ENCODE measurements around the gene GAL3ST1. TPM values are rescaled to one million over a fixed set of nuclear protein-coding genes. Genes with fewer than 3 reads are reported as not detected.

Gene GAL3ST1, protein sequence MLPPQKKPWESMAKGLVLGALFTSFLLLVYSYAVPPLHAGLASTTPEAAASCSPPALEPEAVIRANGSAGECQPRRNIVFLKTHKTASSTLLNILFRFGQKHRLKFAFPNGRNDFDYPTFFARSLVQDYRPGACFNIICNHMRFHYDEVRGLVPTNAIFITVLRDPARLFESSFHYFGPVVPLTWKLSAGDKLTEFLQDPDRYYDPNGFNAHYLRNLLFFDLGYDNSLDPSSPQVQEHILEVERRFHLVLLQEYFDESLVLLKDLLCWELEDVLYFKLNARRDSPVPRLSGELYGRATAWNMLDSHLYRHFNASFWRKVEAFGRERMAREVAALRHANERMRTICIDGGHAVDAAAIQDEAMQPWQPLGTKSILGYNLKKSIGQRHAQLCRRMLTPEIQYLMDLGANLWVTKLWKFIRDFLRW
- total RNA-seq = not detected in 2 replicates

DNA sequence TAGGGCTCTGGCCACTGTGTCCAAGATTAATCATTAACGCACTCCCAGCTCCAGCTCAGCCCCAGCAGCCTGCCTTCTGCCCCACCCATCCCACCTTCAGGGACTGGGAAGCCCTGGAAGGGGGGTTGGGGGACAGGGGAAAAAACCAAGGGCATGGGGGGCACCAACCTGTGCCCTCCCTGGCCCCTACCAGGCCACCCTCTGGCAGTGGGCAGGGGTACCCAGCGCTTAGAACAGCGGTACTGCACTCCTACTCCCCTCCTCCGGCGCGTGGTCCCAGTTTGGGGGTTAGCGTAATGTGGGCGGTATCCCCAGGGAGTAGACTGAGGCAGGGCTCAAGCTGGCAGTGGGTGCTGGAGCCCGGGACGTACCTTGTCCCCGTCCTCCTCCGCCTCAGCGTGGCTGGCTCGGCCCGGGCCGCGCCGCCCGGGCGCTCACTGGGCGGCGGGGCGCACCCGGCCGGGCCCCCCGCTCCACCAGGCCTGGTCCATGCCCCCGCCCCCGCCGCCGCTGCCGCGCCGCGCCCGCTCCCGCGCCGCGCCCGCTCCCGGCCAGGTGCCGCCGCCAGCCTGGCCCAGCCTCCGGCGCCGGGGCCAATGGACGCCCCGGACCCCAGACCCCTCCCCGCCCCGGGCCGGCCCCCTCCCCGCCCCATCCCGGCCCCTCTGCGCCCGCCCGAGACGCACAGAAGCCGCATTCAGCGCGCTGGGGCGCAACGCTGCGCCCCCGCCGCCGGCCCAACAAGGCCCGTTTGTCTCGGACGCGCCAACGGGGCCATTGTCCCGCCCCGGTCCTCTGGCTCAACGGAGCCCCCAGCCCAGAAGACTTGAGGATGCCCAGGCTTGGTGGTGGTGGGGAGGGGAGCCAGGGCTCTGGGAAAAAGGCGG is at the start of gene GAL3ST1:
Gene GAL3ST1 (minus strand): TSS at position 571 of the 887 bp plus-strand sequence. CDS start 17,273 bp downstream, outside the sequence.

DNA sequence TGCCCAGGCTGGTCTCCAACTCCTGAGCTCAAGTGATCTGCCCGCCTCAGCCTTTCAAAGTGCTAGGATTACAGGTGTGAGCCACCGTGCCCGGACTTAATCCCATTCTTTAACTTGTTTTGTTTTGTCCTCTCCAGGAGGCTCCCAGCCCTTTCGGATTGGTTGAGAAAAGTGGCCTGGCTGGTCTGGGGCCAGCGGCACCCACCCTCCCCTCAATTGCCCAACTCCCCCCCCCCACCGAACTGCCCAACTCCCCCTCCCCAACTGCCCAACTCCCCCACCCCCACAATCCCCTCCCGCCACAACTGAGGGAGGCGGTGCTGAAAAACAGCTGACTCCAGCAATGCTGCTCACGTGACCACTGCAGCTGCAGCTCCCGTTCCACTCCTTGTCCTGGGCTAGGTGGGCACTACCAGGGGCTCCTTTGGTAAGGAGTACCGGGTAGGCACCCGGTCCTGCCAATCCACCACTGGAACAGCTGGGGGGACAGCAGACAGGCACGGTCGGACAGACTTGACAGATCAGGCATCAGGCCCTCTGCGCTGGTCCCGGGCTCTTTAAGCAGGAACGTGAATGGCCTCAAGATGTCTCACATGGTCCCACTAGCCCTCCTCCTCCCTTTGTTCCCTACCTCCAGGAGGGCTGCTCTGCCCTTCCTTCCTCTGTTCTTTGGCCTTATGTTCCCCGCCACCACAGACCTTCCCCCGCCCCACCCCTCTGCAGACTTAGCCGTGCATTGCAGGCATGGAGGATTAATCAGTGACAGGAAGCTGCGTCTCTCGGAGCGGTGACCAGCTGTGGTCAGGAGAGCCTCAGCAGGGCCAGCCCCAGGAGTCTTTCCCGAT is 32.2 kb upstream of the GAL3ST1 start, which contains the start of gene TCN2:
Gene TCN2 (plus strand): TSS at position 720 of the 845 bp plus-strand sequence. CDS start 158 bp downstream, outside the sequence.

DNA sequence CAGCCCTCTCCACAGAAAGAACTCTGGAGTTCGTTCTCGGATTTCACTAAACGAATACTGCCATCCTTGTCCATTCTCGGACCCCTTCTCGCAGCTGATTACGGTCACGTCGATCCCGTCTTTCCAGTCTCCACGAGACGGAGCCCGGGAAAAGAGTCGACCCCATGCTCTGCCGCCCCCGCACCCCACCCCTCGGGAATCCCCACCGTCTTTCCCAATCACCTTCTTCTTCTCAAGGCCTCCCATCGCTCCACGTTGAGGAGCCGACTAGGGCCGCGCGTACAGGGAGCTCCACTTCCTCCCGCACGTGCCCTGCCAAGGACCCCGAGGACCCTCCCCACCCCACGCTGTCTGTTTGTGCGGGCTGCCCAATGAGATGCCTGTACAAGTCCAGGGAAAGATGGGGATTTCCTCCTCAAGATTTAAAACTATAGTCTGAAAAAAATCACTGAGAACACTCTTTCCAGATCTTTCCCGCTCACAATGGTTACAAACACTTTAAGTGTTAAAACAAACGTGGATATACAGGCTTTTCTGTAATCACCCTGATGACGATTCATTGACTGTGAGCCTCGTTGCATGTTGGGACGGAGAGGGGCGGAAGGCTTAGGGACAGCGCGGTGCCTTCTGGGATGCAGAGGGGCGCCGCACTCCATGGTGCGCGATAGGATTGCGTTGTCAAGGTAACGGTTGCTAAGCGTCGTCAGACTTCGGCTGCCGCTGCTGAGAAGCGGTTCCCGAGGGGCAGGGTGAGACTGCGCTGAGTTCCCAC is 17.3 kb upstream of the GAL3ST1 start, which contains the start of gene PES1:
Gene PES1 (minus strand): TSS at position 323 of the 772 bp plus-strand sequence. CDS start 77 bp downstream, at position 246.

DNA sequence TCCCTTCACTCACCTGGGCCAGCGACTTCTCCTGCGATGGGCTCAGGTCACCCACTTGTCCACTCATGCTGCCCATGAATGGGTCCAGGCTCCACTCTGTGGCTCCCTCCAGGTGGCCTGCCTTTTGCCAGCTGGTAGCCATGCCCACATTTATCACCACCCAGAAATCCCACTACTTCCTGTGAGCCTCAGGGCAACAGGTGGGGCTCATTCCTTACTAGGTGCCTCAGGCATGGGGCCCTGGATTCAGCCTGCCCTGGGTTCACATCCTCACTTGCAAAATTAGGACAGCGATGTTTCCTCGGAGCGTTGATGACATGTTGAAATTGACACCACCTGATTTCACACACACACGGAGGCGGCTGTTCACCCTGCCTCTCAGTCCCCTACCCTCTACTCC is 27.8 kb downstream of the GAL3ST1 start, which contains the start of gene SEC14L6:
Gene SEC14L6 (minus strand): TSS at position 126 of the 400 bp plus-strand sequence. CDS start 59 bp downstream, at position 67.

Other genes starting within 250 kb of the GAL3ST1 start
- 3.9 and 7.8 TPM in 2 replicates for gene TBC1D10A, start 247.7 kb downstream of the GAL3ST1 start, total RNA-seq
- gene SF3A1, start 217.8 kb downstream of the GAL3ST1 start, total RNA-seq = 12.7 and 34.5 TPM in 2 replicates
- gene CCDC157, start 217.7 kb downstream of the GAL3ST1 start, total RNA-seq = 0.76 and 1.6 TPM in 2 replicates
- 18.8 and 19.5 TPM in 2 replicates for gene RNF215, start 187.3 kb downstream of the GAL3ST1 start, total RNA-seq
- 20.4 and 30.2 TPM in 2 replicates for gene SEC14L2, start 177.6 kb downstream of the GAL3ST1 start, total RNA-seq
- gene MTFP1, start 148.9 kb downstream of the GAL3ST1 start, total RNA-seq = 62.7 and 76.9 TPM in 2 replicates
- not detected in 2 replicates for gene SEC14L3, start 102.6 kb downstream of the GAL3ST1 start, total RNA-seq
- not detected in 2 replicates for gene SEC14L4, start 69.0 kb downstream of the GAL3ST1 start, total RNA-seq
- under 0.01 TPM in 2 replicates for gene SEC14L6, start 27.9 kb downstream of the GAL3ST1 start, total RNA-seq
- 88.4 and 105 TPM in 2 replicates for gene PES1, start 17.2 kb upstream of the GAL3ST1 start, total RNA-seq
- 14.3 and 26.6 TPM in 2 replicates for gene TCN2, start 32.5 kb upstream of the GAL3ST1 start, total RNA-seq
- gene SLC35E4, start 61.1 kb upstream of the GAL3ST1 start, total RNA-seq = 34.1 and 46.8 TPM in 2 replicates
- gene DUSP18, start 93.2 kb upstream of the GAL3ST1 start, total RNA-seq = 8.4 and 17.2 TPM in 2 replicates
- 5.5 and 12.8 TPM in 2 replicates for gene OSBP2, start 120.2 kb upstream of the GAL3ST1 start, total RNA-seq